ENCODE results near the gene MED26.

- TF ChIP-seq CTCF (tag by site-specific recombination; IDR thresholded peaks at IDR 0.05) (no peak), BCL11A (tag by site-specific recombination; IDR thresholded peaks at IDR 0.05; ENCODE audit: low read depth) (no peak), ZNF184 (tag by site-specific recombination; IDR thresholded peaks at IDR 0.05) (no peak), ZNF341 (tag by site-specific recombination; IDR thresholded peaks at IDR 0.05; ENCODE audit: low read depth) (no peak), ZNF629 (tag by site-specific recombination; IDR thresholded peaks at IDR 0.05) (no peak), ZBTB44 (tag by site-specific recombination; IDR thresholded peaks at IDR 0.05) (no peak), YY1 (tag by site-specific recombination; IDR thresholded peaks at IDR 0.05) (no peak), ZNF658 (tag by site-specific recombination; IDR thresholded peaks at IDR 0.05) (no peak), ZNF391 (tag by site-specific recombination; IDR thresholded peaks at IDR 0.05; ENCODE audit: borderline replicate concordance, low read depth) (no peak)
Observed at GRCh38 chr19:16611121-16611520, 16.9 kb downstream of the MED26 start.

Data from HEK293 (cell line).